Stimulated activated CD8-positive, alpha-beta memory T cell treated with anti-CD3 and anti-CD28 coated beads, Interleukin-15, amount 100 ng/mL, for 4 hours (primary cell): ENCODE measurements around the gene PFDN4.

ENCODE experiments used
- DNase-seq, 2 donors: peaks; one replicate each; pipeline ENCODE4 v3.0.0-alpha.2; 2020; ENCODE audit warnings: low read depth in 2 of 2

The PFDN4 gene, protein sequence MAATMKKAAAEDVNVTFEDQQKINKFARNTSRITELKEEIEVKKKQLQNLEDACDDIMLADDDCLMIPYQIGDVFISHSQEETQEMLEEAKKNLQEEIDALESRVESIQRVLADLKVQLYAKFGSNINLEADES

DNA sequence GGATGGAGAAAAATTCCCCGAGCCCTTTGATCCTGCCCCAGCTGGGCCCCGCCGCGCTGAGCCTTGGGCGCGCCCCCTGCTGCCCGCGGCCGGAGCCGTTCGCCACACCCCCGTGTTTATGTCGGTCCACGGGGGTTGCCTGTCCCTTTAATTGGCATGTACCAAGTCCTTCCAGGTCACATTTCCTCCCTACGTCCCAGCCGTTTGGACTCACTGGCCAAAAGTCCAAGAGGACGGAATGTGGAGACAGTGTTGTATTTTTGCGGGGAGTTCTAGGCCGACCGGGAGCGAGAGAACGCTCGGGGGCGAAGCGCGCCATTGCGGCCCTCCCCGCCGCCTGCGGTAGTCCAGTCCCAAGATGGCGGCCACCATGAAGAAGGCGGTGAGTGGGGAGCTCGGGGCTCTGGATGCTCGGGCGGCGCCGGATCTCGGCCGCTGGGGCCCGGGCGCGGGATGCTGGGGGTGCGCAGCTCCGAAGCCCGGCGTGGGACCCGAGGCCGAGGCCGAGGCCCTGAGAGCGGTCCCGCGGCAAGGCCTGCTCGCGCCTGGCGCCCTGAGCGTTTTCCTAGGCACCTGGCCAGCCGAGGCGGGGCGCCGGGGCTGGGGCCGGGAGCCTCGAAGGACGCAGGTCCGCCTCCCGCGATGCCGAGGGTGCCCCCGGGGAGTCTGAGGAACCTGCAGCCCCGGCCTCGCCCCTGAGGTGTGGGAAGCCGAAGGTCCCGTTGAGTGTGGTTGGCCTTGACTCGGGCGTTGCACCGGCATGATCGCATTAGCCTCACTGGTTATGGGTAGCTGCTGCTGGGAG is at the start of gene PFDN4:
TSS of gene PFDN4 (plus strand) at position 345 of the 805 bp plus-strand sequence. CDS start at position 359, 14 bp downstream.
- DNase-seq, result peak; percentile 47 to 60

DNA sequence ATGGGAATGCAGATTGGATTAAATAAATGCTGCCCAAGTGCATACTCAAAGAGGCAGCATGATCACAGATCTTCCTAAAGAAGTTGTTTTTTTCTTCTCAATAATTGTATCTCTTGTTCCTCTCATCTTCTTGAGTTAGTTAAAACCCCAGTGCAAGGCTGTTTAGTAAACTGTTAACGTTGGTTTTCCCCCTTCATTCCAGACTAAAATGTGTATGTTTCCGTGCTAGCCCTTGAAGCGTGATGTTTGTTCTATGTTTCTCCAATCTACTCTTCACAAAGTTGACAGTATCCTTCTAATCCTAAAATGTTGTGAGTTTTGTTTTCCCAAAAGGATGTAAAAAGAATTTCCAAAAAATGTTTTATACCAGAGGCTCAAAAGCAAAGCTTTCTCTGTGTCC is 49.7 kb upstream of the PFDN4 start:
- DNase-seq, result no peak

DNA sequence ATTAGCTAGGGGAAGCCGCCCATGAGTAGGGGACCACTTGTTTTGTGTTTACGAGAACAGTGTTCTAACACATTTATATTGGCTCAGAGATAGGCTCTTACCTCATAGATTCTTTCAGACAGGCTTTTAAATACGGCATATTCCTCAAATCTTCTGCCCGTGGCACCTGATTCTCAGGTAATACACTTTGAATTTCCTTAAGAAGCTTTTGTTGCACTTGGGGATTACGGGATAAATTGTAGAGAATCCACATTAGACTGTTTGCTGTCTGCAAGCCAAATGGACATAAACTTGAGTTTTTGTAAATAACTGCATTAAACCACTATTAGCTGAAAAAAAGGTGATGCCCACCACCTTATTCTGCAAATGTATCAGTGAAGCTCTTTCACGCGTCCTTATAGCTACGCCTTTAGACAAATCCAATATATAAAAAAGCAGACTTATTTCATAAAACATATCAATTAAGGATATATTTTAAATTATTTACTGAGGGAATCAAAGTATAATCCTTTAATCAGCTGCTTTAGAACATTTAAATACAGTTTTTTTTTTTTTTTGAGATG is 49.0 kb upstream of the PFDN4 start:
- DNase-seq, result no peak

DNA sequence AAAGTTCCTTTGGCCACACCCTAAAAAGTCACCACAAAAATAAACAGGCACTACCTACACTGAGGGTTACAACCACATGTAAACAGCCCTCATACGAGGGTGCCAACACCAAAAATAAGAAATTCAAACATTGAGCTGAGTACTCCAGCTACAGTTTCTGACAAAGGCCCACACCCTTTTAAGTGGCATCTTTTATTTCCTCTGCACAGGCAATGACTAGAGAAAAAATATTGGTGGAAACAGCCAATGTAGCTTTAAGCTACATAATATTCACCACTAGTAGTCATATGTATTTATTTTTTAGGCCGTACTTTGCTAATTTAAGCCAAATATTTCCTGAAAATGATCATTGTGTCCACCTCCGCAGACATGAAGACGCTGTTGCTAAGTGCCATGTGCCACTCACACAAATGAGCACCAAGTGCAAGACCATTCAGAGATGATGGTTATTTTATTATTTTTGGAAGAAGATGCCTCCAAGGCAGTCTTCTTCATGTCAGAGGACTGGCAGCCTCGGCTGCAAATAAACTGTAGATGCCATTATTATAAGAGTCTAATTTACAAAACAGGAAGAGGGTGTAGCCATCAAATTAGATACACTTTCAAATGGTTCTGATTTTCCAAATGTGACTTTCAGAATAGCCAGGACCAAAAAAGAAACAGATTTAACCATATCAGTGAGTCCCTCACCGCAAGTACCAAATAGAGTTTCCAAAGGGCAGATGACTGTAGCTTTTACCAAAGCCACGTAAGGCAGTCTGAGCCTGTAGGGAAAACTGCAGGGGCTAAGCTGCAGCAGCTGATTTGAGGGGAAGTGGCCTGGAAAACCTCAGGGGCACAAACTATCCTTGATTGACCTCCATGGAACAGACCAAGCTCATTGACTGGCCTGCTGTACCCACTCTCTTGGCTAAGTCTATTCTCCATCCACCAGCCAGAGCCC is 47.6 kb upstream of the PFDN4 start:
- no peak for DNase-seq

DNA sequence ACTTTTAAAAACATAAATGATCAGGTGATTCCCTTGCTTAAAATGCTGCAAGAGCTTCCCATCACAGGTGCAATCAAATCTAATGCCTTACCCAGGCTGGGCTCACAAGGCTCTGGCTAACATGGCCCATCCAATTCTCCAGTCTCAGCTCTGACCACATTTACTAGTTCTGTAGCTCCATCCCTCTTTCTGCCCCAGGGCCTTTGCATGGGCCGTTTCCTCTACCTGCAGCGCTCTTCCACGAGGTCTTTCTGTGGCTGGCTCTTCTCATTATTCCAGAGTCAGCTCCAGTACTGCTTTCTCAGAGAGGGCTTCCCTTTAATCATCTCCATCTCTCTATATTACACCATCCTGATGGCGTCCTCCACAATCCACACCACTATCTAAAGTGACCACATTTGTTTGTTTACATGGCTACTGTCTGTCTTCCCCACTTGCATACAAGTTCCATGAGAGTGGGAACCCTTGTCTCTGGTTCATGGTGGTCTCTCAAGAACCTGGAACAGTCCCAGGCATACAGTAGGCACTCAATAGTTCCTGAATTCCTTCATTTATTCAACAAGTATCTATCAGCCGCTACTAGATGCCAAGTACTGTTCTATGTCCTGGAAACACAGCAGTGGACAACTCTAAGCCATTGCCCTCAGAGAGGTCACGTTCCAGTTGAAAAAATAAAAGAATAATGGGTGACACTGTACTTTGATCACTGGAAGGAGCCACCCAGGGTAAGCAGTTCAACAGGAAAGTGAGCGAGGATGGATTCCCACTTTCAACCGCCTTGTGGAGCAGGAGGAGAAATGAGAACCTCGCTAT is 46.7 kb upstream of the PFDN4 start:
- no peak for DNase-seq

DNA sequence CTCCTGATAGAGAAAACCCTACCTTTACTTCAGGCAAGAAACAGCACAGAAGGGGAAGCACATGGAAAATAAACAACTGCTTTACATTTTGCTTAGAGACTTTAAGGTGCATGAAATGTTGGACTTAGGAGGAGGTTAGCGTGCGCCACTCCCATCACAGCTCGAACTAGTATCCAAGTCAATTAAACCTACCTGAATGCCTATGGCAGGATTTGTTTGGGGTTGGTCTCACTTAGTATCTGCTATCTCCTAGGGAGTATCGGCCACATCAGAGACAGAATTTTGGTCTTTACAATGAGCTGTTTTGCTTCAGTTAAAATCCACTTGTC is 46.1 kb upstream of the PFDN4 start:
- DNase-seq, result no peak

DNA sequence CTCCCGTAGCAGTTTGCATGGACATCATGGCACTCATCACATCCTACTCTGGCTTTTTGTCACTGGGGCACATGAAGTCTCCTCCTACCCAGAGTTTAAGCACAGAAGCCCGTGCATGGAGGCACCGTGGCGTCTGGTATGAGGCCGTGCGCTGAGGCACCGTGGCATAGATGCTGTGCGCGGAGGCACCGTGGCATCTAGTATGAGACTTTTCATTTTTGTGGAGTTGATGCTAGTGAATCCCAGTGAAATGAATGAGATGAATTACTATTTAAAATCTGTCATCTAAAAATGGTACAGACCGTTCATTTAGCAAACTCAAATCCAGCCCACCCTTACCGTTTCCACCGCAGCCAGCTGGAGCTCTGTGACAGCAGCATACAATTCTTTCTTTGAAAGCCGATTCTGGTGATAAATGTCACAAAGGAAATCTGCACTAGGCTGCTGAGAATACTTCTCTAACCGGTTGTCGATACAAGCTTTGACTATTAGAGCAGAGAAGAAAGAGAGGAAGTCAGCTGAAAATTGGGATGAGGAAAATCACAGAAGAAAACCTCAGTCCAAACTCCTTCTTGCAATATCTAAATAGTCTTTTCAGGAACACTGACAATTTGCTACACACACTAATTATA is 45.4 kb upstream of the PFDN4 start:
- DNase-seq, result no peak

DNA sequence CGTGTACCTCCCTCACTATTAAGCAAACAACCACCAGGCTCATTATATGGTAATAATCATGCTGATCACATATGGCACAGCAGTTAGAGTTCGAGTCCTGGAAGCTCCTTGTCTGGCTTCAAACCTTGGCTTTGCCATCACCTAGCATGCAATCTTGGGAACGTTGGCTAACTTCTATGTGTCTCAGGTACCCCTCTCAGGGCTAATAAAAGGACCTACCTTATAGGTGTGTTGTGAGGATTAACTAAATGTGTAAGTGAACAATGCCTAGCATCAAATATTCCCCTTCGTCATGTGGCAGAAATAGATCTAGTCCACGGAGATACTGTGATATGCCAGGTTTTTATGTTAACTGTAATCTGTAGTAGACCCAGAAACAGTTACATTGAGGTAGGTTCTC is 44.5 kb upstream of the PFDN4 start:
- no peak for DNase-seq

DNA sequence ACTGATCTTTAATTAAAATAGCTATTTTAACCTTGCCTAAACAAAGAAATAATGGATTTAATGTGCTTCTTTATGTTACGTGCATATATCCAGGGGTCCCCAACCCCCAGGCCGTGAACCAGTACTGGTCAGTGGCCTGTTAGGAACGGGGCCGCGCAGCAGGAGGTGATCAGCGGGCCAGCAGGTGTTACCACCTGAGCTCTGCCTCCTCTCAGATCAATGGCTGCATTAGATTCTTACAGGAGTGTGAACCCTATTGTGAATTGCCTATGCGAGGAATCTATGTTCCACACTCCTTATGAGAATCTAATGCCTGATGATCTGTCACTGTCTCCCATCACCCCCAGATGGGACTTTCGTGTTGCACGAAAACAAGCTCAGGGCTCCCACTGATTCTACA is 42.9 kb upstream of the PFDN4 start:
- DNase-seq, result no peak

DNA sequence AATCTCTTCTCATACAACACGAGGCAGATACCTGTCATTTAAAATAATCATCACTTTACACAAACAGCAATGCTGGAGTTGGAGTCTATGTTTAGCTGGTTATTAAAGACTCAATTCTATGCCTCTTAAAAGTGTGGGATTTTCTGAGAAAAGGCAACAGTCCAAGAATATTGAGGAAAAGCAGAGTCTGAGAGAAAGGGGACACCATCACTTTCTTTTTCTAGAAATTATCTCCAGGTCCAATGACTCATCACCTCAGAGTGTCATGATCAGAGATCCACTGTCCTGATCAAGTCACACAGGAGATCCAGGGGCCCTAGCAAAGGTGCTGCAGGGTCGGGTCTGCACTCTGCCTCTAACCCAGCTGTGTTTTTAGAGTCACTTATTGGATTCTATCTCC is 42.1 kb upstream of the PFDN4 start:
- no peak for DNase-seq

DNA sequence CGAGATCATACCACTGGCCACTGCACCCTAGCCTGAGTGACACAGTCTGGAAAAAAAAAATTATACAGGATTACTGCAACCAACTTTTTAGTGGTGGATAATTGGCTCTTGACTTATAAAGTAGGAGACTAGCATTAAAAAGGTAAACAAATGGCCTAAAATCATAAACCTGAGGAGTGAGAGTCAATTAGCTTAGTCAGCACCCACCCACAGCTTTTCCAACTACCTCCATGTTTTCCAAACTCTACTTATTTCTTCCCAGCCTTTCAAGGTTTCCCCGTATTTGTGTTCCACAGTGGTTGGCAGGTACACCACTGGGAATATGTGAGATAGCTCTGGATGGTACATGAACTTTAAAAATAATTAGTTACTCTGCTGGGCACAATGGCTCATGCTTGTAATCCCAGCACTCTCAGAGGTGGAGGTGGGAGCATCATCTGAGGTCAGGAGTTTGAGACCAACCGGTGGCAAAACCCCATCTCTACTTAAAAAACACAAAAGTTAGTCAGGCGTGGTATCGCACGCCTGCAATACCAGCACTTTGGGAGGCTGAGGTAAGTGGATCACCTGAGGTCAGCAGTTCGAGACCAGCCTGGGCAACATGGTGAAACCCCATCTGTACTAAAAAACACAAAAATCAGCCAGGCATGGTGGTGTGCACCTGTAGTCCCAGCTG is 40.8 kb upstream of the PFDN4 start:
- no peak for DNase-seq

DNA sequence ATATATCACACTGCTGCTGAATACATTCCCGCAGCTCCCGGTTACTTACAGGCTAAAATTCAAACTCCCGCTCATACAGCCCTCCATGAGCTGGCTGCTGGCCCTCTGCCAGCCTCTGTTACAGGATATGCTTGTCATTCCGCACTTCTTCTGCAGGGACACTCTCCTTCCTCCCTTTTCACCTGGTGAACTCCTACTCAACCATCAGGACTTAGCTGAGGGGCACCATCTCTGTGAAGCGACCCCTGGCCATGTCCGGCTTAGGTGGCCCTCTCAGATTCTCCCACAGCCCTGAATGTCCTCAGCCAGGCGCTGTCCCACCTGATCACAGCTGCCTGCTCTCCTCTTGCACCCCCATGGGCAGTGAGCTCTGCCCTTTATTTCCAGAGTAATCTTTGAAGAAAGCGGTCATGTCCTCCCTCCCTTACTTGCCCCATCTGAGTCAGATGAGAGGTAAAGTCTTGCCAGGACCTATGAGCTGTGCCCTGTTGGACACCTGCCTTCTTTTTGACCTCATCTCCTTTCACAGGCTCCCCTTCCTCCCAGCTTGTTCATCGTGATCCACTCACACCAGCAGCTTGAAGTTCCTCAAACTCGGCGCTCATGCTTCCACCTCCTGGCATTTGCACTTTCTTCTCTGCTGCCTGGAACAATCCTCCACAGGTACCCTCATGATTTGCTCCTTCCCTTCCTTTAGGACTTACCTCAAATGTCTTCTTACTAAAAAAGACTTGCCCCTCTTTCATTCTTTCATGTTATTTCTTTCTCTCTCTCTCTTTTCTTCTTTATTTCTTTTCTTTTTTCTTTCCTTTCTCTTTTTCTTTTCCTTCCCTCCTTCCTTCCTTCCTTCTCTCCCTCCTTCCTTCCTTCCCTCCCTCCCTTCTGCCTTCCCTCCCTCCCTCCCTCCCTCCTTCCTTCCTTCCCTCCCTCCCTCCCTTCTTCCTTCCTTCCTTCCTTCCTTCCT is 39.7 kb upstream of the PFDN4 start:
- no peak for DNase-seq

DNA sequence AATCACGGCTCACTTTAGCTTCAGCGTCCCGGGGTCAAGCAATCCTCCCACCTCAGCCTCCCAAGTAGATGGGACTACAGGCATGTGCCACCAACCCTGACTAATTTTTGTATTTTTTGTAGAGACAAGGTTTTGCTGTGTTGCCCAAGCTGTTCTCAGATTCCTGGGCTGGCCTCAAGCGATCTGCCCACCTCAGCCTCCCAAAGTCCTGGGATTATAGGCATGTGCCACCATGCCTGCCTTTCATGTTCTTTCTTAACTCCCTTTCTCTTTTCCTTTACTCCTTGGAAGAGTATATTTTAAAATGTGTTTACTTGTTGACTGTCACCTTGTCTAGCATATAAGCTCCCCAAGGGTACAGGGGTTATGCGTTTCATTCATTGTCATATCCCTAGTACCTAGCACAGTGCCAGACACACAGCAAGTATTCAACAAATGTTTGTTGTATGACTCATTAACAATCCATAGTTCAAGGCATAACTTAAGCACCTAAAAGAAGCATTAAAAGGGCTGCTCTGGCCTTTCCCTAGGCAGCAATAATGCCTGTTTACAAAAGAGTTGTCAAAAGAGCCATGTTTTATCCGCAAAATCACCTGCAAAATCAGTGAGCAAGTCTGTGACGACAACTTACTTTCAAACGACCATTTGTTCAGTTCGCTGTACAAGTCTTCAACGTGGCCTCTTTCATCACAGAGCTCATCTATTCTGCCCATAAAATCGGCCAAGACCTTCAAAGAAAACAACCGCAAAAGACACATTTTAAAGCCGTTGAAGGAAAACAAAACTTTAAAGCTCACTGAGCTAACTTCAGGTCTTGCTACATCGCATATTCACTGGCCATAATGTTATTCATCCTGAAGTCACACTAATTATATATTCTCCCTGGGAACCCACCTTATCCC is 38.7 kb upstream of the PFDN4 start:
- no peak for DNase-seq

DNA sequence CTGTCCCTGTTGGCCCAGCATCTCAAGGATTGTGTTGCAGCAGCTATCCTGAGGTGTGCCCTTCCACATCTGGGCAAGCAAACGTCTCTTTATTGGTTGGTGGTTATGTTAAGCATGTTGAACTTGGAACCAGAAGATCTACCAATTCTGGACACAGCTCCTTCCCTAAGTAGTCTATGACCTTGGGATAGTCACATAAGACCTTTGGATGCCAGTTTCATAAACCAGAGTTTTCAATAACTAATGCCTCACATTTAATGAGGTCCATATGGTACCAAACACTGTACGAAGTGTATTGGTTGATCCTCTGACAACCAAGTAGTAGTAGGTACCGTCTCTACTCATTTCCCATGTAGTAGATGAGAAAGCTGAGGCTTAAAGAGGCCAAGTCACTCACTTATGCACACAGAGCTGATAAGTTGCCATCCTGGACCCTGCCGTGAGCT is 37.8 kb upstream of the PFDN4 start:
- DNase-seq, result no peak

DNA sequence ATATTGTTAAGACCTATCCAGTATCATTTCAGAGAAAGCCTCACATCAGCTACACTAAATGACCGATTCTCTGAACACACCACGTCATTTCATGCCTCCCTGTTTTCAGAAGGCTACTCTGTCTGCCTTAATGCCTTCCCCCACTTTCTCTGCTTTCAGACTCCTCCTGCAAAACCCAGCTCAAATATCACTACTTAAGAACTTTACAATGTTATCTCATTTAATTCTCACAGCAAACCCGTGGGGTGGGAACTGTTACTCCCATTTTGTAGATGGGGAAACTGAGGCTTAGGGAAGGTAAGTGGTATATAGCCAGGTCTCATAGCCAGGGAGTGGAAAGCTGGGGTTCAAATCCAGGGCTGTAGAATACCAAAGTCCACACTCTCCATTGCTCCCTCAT is 36.9 kb upstream of the PFDN4 start:
- DNase-seq, result no peak

DNA sequence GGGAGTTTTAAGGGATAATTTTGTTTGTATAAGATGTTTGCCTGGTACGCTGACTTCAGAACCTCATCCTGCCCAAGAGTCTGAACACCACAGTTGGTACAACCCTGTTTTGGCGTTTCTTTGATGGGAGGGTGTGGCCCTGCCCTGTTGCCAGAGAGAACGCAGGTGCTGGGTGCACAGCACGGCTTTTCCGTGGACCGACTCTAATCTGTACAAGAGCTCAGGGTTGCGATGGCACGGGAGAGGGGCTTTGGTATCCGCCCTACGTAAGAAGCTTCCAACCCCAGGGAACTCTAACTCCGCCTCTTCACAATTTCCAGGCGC is 35.4 kb upstream of the PFDN4 start:
- no peak for DNase-seq

DNA sequence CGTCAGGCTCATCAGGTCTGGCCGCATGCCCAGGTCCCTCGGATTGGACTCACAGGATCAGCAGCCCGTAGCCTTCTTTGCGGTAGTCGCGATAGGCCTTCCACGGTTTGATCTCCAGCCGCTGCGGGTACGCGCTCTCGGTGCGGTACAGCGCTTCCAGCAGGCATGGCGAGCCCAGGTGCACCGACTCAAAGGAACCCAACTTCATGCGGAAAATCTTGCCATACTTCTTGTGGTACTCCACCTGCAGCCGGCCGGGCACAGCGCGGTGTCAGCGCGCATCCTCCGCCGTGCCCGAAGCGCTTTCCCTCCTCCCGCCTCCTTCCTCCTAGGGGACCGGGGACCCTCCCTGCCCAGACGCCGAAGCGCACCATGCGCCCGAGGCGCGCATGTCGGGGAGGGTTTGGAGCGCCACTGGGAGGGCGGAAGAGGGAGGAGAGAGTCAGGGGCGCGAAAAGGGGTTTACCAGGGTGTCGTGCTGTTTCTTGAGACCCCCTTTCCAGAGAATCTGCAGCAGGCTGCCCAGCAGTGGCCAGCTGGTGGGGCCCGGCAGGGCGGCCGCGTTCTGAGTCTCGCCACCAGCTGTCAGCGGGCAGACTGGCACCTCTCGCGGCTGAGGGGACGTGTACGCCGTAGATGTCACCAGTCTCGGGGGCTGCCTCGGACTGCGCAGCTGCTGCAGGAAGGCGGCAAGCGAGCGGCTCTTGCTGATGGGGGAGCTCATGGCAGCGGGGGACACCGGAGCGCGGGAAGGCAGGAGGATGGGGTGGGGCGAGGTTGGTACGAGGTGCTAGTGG is 34.8 kb upstream of the PFDN4 start:
- DNase-seq, result no peak
